GM18520 (cell line): ENCODE results near the gene CHSY3.

ENCODE experiments used
- ATAC-seq: cut with Tn5 transposase; IDR thresholded peaks from one replicate; pipeline ENCODE4 v1.9.1; 2021; ENCODE audit not compliant: unreplicated experiment

CHSY3 gene

GRCh38 chr5:129945028-129945427 lies 40.8 kb downstream of the CHSY3 start:
- no peak for ATAC-seq

GRCh38 chr5:129945774-129946270 lies 41.6 kb downstream of the CHSY3 start:
- ATAC-seq: no peak

GRCh38 chr5:129951039-129951438 lies 46.8 kb downstream of the CHSY3 start:
- no peak for ATAC-seq

GRCh38 chr5:129958581-129958980 lies 54.3 kb downstream of the CHSY3 start:
- ATAC-seq: no peak

GRCh38 chr5:129960831-129961230 lies 56.6 kb downstream of the CHSY3 start:
- ATAC-seq: no peak

- ATAC-seq: no peak
Observed at GRCh38 chr5:129962506-129962905, 58.2 kb downstream of the CHSY3 start.

GRCh38 chr5:129963359-129963758 lies 59.1 kb downstream of the CHSY3 start:
- ATAC-seq: no peak

- no peak for ATAC-seq
Observed at GRCh38 chr5:129966071-129966470, 61.8 kb downstream of the CHSY3 start.

- no peak for ATAC-seq
Observed at GRCh38 chr5:129971714-129972113, 67.4 kb downstream of the CHSY3 start.

GRCh38 chr5:129972465-129973141 lies 68.3 kb downstream of the CHSY3 start:
- no peak for ATAC-seq

GRCh38 chr5:129973716-129974426 lies 69.6 kb downstream of the CHSY3 start:
- ATAC-seq: no peak

- ATAC-seq: no peak
Observed at GRCh38 chr5:129977810-129978209, 73.5 kb downstream of the CHSY3 start.

- ATAC-seq: no peak
Observed at GRCh38 chr5:129978270-129978669, 74.0 kb downstream of the CHSY3 start.

GRCh38 chr5:129988453-129988852 lies 84.2 kb downstream of the CHSY3 start:
- ATAC-seq: no peak

- ATAC-seq: no peak
Observed at GRCh38 chr5:129991780-129992179, 87.5 kb downstream of the CHSY3 start.

- no peak for ATAC-seq
Observed at GRCh38 chr5:129996896-129997295, 92.6 kb downstream of the CHSY3 start.

GRCh38 chr5:130000460-130000859 lies 96.2 kb downstream of the CHSY3 start:
- no peak for ATAC-seq

- ATAC-seq: no peak
Observed at GRCh38 chr5:130002183-130002582, 97.9 kb downstream of the CHSY3 start.

- no peak for ATAC-seq
Observed at GRCh38 chr5:130002876-130003275, 98.6 kb downstream of the CHSY3 start.

GRCh38 chr5:130011986-130012385 lies 107.7 kb downstream of the CHSY3 start:
- ATAC-seq: no peak

GRCh38 chr5:130017173-130017572 lies 112.9 kb downstream of the CHSY3 start:
- ATAC-seq: no peak

- ATAC-seq: no peak
Observed at GRCh38 chr5:130018641-130019040, 114.4 kb downstream of the CHSY3 start.
